ENCODE measurements around the gene TNFSF13.

- TF ChIP-seq CTCF (IDR thresholded peaks at IDR 0.05; ENCODE audit: poor library complexity, severe bottlenecking) (no peak), TAF1 (IDR thresholded peaks at IDR 0.05; ENCODE audit: low read depth) (no peak)
Measured at GRCh38 chr17:7575481-7575883, 16.9 kb downstream of the TNFSF13 start.
